ENCODE data around the gene HIKESHI. TPM values are rescaled to one million over a fixed set of nuclear protein-coding genes. Genes with fewer than 3 reads are reported as not detected.
A peak's percentile ranks its signal among the peaks of the same experiment; 100 is the strongest.

Gene HIKESHI
- total and polyA plus RNA-seq, 8 donors, result 0.87 to 149 (median 31.5) TPM

DNA sequence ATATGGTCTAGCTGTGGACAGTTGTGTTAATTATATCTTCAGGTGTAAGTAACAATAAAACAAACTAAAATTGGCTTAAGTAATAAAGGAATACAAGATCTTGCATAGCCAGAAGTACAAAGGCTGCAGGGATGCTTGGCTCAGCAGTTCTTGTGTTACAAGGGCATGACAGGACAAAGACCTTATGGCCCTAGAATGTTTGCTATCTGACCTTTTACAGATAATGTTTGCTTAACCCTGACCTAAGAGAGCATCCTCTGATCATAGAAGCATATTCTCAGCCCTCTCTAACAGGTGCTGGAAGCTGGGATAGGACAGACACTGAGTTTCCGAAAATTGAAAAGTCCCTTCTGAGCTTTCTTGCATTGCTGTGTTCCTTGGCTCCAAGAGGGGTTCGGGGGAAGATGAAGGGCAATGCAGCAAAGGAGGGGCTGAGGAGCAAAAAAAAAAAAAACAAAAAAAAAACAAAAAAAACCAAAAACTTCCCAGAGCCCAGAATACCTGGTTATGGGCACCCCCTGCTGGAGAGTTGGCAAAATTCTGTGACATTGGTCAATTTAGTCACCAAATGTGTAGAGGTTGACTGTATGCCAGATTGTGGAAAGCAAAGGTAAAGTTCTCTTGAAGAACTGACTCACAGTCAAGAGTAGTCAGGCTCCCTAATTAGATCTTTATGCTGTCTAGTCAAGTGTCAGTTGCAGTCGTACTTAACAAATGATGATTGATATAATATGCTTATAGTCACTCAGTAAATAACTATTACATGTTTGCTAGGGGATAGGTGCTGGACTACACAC, 10.4 kb upstream of the HIKESHI start:
- WGBS, 5 donors, result 31 to 40% (median 34%) methylated on average over 3 of the region's 3 CpGs
- peak; percentile 47 to 69 for DNase-seq
- Histone ChIP-seq H3K9me3 (no peaks in the 10 kb centered on the region), H3K4me3 (no peak overlapping the region), H3K27ac (no peak overlapping the region), H3K36me3 (no peaks in the 10 kb centered on the region), H3K27me3 (no peaks in the 10 kb centered on the region), H3K4me1 (peaks cover 0 to 5% (median 0%) of the 10 kb centered on the region in 4 donors)
- intact Hi-C loops (cut with DNase I; ENCODE audit: low total_unique reads), result no loop called here
- TF ChIP-seq, protein P1, sequence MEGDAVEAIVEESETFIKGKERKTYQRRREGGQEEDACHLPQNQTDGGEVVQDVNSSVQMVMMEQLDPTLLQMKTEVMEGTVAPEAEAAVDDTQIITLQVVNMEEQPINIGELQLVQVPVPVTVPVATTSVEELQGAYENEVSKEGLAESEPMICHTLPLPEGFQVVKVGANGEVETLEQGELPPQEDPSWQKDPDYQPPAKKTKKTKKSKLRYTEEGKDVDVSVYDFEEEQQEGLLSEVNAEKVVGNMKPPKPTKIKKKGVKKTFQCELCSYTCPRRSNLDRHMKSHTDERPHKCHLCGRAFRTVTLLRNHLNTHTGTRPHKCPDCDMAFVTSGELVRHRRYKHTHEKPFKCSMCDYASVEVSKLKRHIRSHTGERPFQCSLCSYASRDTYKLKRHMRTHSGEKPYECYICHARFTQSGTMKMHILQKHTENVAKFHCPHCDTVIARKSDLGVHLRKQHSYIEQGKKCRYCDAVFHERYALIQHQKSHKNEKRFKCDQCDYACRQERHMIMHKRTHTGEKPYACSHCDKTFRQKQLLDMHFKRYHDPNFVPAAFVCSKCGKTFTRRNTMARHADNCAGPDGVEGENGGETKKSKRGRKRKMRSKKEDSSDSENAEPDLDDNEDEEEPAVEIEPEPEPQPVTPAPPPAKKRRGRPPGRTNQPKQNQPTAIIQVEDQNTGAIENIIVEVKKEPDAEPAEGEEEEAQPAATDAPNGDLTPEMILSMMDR (IDR thresholded peaks at IDR 0.05), result peak in 5 of 7 experiments; percentile 12 to 66 (median 55)
- TF ChIP-seq EP300 (IDR thresholded peaks at IDR 0.05) (no peak), POLR2AphosphoS5 (IDR thresholded peaks at IDR 0.05) (no peak), POLR2A (IDR thresholded peaks at IDR 0.05) (no peak)

DNA sequence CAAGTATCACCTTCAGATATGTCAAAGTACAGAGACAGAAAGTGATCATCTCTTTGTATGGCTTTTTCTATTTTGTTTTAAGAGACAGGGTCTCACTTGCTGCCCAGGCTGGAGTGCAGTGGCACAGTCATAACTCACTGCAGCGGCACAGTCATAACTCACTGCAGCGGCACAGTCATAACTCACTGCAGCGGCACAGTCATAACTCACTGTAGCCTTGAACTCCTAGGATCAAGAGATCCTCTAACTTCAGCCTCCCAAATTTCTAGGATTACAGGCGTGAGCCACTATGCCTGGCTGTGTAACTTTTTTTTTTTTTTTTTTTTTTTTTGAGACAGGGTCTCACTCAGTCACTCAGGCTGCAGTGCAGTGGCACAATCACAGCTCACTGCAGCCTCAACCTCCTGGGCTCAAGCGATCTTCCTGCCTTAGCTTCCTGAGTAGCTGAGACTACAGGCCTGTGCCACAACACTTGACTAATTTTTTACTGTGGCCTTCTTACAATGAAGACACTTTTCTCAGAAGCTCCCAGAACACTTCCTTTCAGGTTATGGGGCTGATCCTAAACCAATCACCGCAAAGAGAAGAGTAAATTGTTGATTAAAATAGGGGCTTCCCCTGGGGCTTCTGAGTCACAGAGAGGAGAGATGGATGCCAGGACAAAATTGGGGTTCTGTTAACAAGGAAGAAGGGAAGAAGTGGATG, 9.0 kb upstream of the HIKESHI start:
- Histone ChIP-seq H3K27ac (no peak overlapping the region), H3K27me3 (no peaks in the 10 kb centered on the region), H3K9me3 (no peaks in the 10 kb centered on the region), H3K36me3 (no peaks in the 10 kb centered on the region), H3K4me3 (no peak overlapping the region), H3K4me1 (peaks cover 0 to 5% (median 0%) of the 10 kb centered on the region in 4 donors)
- TF ChIP-seq, protein P1 (IDR thresholded peaks at IDR 0.05), result no peak
- no peak for TF ChIP-seq POLR2A (IDR thresholded peaks at IDR 0.05)
- TF ChIP-seq POLR2AphosphoS5 (IDR thresholded peaks at IDR 0.05), result no peak
- TF ChIP-seq EP300 (IDR thresholded peaks at IDR 0.05), result no peak
- intact Hi-C loops (cut with DNase I; ENCODE audit: low total_unique reads), result no loop called here
- no peak for DNase-seq
- WGBS, 5 donors, result 74 to 90% (median 89%) methylated on average over 6 of the region's 6 CpGs

DNA sequence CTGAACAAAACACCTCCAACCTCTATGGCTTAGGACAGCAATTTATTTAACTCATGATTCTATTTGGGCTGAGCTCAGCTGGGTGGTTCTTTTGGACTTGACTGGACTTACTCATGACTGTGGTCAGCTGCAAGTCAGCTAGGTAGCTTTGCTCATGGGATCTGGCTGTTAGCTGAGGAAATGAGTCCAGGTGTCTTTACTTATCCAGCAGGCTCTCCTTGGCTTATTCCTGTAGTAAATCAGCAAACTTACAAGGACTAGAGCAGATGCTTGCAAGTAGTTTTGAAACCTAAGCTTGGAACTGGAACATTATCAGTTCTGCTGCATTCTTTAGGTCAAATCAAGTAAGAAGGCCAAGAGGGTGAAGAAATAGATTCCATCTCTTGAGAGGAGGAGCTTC, 8.0 kb upstream of the HIKESHI start:
- H3K27me3 ChIP-seq, result no peaks in the 10 kb centered on the region

DNA sequence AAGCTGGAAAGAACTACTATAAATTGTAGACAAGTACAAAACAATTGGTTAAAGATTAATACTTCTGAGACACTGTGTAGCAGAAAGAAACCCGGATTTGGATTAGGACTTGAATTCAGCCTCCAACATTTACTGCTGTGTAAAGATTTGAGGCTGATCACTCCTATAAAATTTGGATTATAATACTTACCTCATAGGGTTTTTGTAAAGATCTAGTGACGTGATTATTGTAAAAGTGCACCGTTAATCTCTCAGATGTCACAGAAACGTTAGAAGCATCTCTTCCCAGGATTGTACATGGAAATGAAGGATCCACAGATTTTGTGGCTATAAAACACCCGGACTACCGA, 323 bp upstream of the HIKESHI start:
- Histone ChIP-seq H3K36me3 (peaks cover 0 to 7% (median 4%) of the 10 kb centered on the region in 4 donors), H3K4me3 (peak overlapping the region; percentile 65 to 86 (median 74)), H3K4me1 (peaks cover 0 to 21% (median 18%) of the 10 kb centered on the region in 4 donors), H3K9me3 (no peaks in the 10 kb centered on the region), H3K27me3 (no peaks in the 10 kb centered on the region), H3K27ac (peak overlapping the region in 3 of 5 donors; percentile 87 to 89 (median 89))
- DNase-seq, result no peak
- intact Hi-C loops (cut with DNase I; ENCODE audit: low total_unique reads), result no loop called here
- TF ChIP-seq POLR2AphosphoS5 (IDR thresholded peaks at IDR 0.05) (no peak), EP300 (IDR thresholded peaks at IDR 0.05) (no peak), POLR2A (IDR thresholded peaks at IDR 0.05) (no peak)
- TF ChIP-seq, protein P1 (IDR thresholded peaks at IDR 0.05), result no peak
- WGBS, 5 donors, result 1 to 7% (median 5%) methylated on average over 6 of the region's 6 CpGs

More for the DNA sequence above, 8.0 kb upstream of the HIKESHI start:
- intact Hi-C loops (cut with DNase I; ENCODE audit: low total_unique reads), result no loop called here
- no peaks in the 10 kb centered on the region for H3K9me3 ChIP-seq
- H3K4me3 ChIP-seq, result no peak overlapping the region
- no peaks in the 10 kb centered on the region for H3K36me3 ChIP-seq
- DNase-seq, result no peak
- TF ChIP-seq, protein P1 (IDR thresholded peaks at IDR 0.05), result no peak
- TF ChIP-seq POLR2AphosphoS5 (IDR thresholded peaks at IDR 0.05) (no peak), POLR2A (IDR thresholded peaks at IDR 0.05) (no peak), EP300 (IDR thresholded peaks at IDR 0.05) (no peak)
- peaks cover 0 to 5% (median 0%) of the 10 kb centered on the region in 4 donors for H3K4me1 ChIP-seq
- no peak overlapping the region for H3K27ac ChIP-seq

All from stomach (tissue), 9 donors.